Thymus (tissue), 11 donors: ENCODE results near the gene RANBP1. TPM values are rescaled to one million over a fixed set of nuclear protein-coding genes. Genes with fewer than 3 reads are reported as not detected.
"Not testable (repeated sequence)": the region's sequence is repeated elsewhere in the genome, so short reads cannot be mapped to it uniquely, and the experiment has no call there.

Experiments used
- DNase-seq, 9 donors: peaks; one replicate each; pipeline ENCODE4 v3.0.0-alpha.2; 2013; ENCODE audit warnings: low spot score in 9 of 9, low read depth in 6 of 9, missing footprints in 1 of 9
- H3K27ac ChIP-seq, 2 donors: one replicate each; pipeline ENCODE4 v1.5.1; 2013; ENCODE audit warnings: control low read depth in 1 of 2, low read depth in 1 of 2, low read length in 1 of 2, mild to moderate bottlenecking in 1 of 2, moderate library complexity in 1 of 2
- H3K27me3 ChIP-seq, 2 donors: one replicate each; pipeline ENCODE4 v1.5.1; 2013; ENCODE audit warnings: low read length in 1 of 2; ENCODE audit not compliant: control insufficient read depth in 2 of 2, insufficient read depth in 1 of 2
- H3K36me3 ChIP-seq, 2 donors: one replicate each; pipeline ENCODE4 v1.5.1; 2013; ENCODE audit warnings: low read length in 1 of 2, mild to moderate bottlenecking in 1 of 2, moderate library complexity in 1 of 2; ENCODE audit not compliant: control insufficient read depth in 2 of 2, insufficient read depth in 2 of 2
- H3K4me1 ChIP-seq, 2 donors: one replicate each; pipeline ENCODE4 v1.5.1; 2013; ENCODE audit warnings: low read length in 2 of 2; ENCODE audit not compliant: control insufficient read depth in 2 of 2, insufficient read depth in 2 of 2
- H3K4me3 ChIP-seq, 2 donors: one replicate each; pipeline ENCODE4 v1.5.1; 2013; ENCODE audit warnings: low read length in 2 of 2, control low read depth in 1 of 2, mild to moderate bottlenecking in 1 of 2
- H3K9me3 ChIP-seq, 2 donors: one replicate each; pipeline ENCODE4 v1.5.1; 2013; ENCODE audit warnings: low read length in 1 of 2, mild to moderate bottlenecking in 1 of 2; ENCODE audit not compliant: control insufficient read depth in 2 of 2, insufficient read depth in 1 of 2
- WGBS: extraction: QIAGEN DNeasy Blood & Tissue Kit; methylation state at CpG from one replicate; pipeline ENCODE4 v1.1.7; 2013; 5-methylcytosine and 5-hydroxymethylcytosine counted together
- polyA plus RNA-seq: library from polyadenylated mRNA; stranded (reverse); fragments of 200-250 nt; gene quantifications from one replicate; pipeline ENCODE4 v1.2.3, GENCODE V29; 2013
- total RNA-seq: library from RNA; stranded (reverse); fragments of 120-200 nt; gene quantifications from one replicate; pipeline ENCODE4 v1.2.4, GENCODE V29; 2013
- donor health status: healthy.

RANBP1 gene
- total and polyA plus RNA-seq, 2 donors = 78.9 to 318 TPM

- Histone ChIP-seq H3K4me3 (no peak overlapping the region), H3K27me3 (peaks cover 0 to 18% of the 10 kb centered on the region in 2 donors), H3K4me1 (peaks cover 0 to 36% of the 10 kb centered on the region in 2 donors), H3K27ac (peak overlapping the region in 1 of 2 donors; percentile 47), H3K36me3 (no peaks in the 10 kb centered on the region), H3K9me3 (no peaks in the 10 kb centered on the region)
- DNase-seq = peak in 1 of 9 donors; percentile 35
- 18% methylated on average over 15 of the region's 15 CpGs for WGBS
Measured at GRCh38 chr22:20158391-20159036, 42.6 kb downstream of the RANBP1 start.

DNA sequence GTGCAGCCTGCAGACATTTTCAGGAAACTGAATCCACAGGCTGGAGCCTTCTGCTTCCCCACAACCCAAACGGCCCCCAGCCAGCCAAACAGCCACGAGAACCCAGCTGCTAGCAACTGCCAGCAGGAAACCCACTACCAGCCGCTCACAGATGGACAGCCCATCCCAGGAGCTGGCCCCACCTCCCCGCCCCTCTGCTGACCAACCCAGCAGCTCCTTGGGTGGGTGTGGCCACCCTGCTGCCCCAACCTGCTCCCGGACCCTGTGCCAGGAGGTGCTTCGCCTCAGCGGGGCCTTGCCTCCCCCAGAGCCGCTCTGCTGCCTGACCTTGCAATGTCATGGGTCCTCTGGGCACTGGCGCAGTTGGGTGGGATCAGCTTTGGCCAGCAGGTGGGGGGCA lies 43.2 kb downstream of the RANBP1 start:
- 13% methylated on average over 9 of the region's 9 CpGs for WGBS

GRCh38 chr22:20159531-20159930 lies 43.6 kb downstream of the RANBP1 start:
- WGBS = 83% methylated on average over 11 of the region's 14 CpGs
- not testable (repeated sequence) for H3K9me3 ChIP-seq, H3K36me3 ChIP-seq, DNase-seq, H3K4me3 ChIP-seq
- Histone ChIP-seq H3K27me3 (peaks cover 0 to 18% of the 10 kb centered on the region in 2 donors), H3K4me1 (peaks cover 0 to 36% of the 10 kb centered on the region in 2 donors), H3K27ac (peak overlapping the region in 1 of 2 donors; percentile 37)

More for the DNA sequence above, 43.2 kb downstream of the RANBP1 start:
- no peak for DNase-seq
- Histone ChIP-seq H3K9me3 (no peaks in the 10 kb centered on the region), H3K27ac (peak overlapping the region in 1 of 2 donors; percentile 47), H3K4me1 (peaks cover 0 to 36% of the 10 kb centered on the region in 2 donors), H3K27me3 (peaks cover 0 to 18% of the 10 kb centered on the region in 2 donors), H3K4me3 (no peak overlapping the region), H3K36me3 (no peaks in the 10 kb centered on the region)

- Histone ChIP-seq H3K36me3 (no peaks in the 10 kb centered on the region), H3K9me3 (no peaks in the 10 kb centered on the region), H3K4me3 (no peak overlapping the region), H3K4me1 (peaks cover 0 to 33% of the 10 kb centered on the region in 2 donors), H3K27ac (no peak overlapping the region), H3K27me3 (peaks cover 0 to 18% of the 10 kb centered on the region in 2 donors)
- 84% methylated on average over 10 of the region's 10 CpGs for WGBS
- no peak for DNase-seq
Measured at GRCh38 chr22:20160041-20160440, 44.1 kb downstream of the RANBP1 start.

DNA sequence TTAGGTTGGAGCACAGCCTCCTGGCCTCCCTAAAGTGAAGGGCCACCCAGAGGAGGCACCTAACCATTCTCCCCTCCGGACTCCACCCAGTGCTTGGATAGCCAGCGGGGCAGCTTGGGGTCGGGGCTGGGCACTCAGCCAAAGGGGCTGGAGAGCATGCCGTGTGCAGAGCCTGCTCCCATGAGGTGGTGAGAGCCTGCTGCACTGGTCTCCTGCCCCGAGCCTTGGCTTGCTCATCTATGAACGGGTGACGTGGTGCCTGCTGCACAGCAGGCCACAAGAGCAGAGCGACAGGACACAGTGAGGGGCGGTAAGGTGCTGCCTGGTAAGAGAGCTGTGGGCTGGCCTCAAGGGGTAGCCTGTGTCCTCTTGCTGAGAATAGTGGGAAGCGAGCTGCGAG lies 49.0 kb downstream of the RANBP1 start:
- Histone ChIP-seq H3K4me1 (peaks cover 0 to 3% of the 10 kb centered on the region in 2 donors), H3K36me3 (no peaks in the 10 kb centered on the region), H3K9me3 (no peaks in the 10 kb centered on the region), H3K27ac (no peak overlapping the region), H3K4me3 (no peak overlapping the region), H3K27me3 (peaks cover 0 to 3% of the 10 kb centered on the region in 2 donors)
- WGBS = 96% methylated on average over 11 of the region's 11 CpGs
- DNase-seq = no peak

DNA sequence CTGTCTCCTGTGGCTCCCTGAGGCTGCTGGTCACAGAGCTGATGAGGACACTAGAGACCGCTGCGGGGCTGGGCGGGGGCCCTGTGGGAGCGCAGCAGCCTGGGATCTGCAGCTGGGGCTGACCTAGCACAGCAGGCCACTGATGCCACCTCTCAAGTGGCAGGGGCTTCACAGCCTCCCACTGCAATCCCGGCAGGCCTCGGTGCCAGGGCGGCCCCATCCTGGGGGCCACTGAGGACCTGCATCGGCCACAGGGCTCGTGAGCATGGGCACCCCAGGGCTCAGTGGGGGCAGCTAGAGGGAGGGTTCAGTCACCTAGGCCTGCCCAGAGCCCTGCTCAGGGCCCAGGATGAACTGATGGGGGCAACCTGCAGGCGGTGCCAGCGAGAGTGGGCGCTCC lies 49.5 kb downstream of the RANBP1 start:
- Histone ChIP-seq H3K9me3 (no peaks in the 10 kb centered on the region), H3K4me3 (no peak overlapping the region), H3K27ac (no peak overlapping the region), H3K36me3 (no peaks in the 10 kb centered on the region), H3K27me3 (no peaks in the 10 kb centered on the region), H3K4me1 (peaks cover 0 to 3% of the 10 kb centered on the region in 2 donors)
- no peak for DNase-seq
- WGBS = 96% methylated on average over 12 of the region's 12 CpGs

DNA sequence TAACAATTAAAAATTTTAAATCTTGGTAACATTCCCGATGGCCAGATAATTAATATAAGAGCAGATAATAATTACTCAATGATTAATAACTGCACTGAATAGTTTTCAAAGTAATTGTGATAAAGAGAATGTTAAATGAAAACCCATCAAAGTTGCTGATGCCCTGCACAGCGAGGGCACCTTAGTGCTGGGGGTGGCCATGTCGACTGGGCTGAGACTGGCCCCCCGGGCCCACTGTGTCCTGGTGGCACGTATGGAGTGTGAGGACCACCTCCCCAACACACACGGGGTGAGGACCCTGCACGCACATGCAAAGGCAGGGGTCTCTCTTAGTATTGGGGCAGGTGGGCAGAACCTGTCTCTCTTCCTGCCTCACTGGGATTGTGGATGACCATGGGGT lies 50.0 kb downstream of the RANBP1 start:
- Histone ChIP-seq H3K27ac (no peak overlapping the region), H3K27me3 (no peaks in the 10 kb centered on the region), H3K4me1 (peaks cover 0 to 3% of the 10 kb centered on the region in 2 donors), H3K36me3 (no peaks in the 10 kb centered on the region), H3K9me3 (no peaks in the 10 kb centered on the region), H3K4me3 (no peak overlapping the region)
- 89% methylated on average over 7 of the region's 7 CpGs for WGBS
- DNase-seq = no peak

DNA sequence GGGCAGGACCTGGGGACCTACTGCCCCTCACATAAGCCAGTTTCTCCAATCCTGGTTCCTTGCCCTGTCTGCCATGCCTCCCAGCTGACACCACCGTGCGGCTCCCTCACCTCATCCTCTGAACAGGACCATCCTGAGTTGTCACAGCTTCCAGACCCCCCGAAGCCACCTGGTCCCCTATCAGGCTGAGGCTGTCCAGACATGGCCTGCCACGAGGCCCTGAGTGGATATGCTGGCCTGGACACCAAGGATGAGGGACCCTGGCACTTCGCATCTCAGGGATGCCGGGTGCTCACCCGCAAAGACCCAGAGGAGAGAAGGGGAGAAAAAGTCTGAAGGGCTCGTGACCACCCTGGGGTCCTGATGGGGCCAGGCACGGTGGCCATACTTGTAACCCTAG lies 50.8 kb downstream of the RANBP1 start:
- no peak overlapping the region for H3K4me3 ChIP-seq
- no peaks in the 10 kb centered on the region for H3K36me3 ChIP-seq
- H3K9me3 ChIP-seq = no peaks in the 10 kb centered on the region
- no peaks in the 10 kb centered on the region for H3K27me3 ChIP-seq
- WGBS = 97% methylated on average over 9 of the region's 9 CpGs
- no peak overlapping the region for H3K27ac ChIP-seq
- H3K4me1 ChIP-seq = peaks cover 0 to 3% of the 10 kb centered on the region in 2 donors
- DNase-seq = no peak

GRCh38 chr22:20167643-20168322 lies 51.9 kb downstream of the RANBP1 start:
- no peaks in the 10 kb centered on the region for H3K36me3 ChIP-seq
- 70% methylated on average over 19 of the region's 19 CpGs for WGBS
- no peaks in the 10 kb centered on the region for H3K27me3 ChIP-seq

More at GRCh38 chr22:20167643-20168322, 51.9 kb downstream of the RANBP1 start:
- Histone ChIP-seq H3K4me1 (peaks cover 0 to 3% of the 10 kb centered on the region in 2 donors), H3K9me3 (no peaks in the 10 kb centered on the region), H3K27ac (no peak overlapping the region), H3K4me3 (no peak overlapping the region)
- DNase-seq = no peak
